Measurements from ENCODE around the gene STEAP3.

STEAP3 gene

GRCh38 chr2:119207447-119207846, 16.2 kb upstream of the STEAP3 start:
- no peaks in the 10 kb centered on the region for H3K36me3 ChIP-seq (ENCODE audit: insufficient read depth, low read length)

GRCh38 chr2:119208791-119209203, 14.8 kb upstream of the STEAP3 start:
- peaks cover 7% of the 10 kb centered on the region; the same call in 1 of the 2 replicates for H3K4me1 ChIP-seq (ENCODE audit: insufficient read depth, low read length)
- no peak overlapping the region for H3K9ac ChIP-seq (ENCODE audit: low read depth, low read length)
- no peaks in the 10 kb centered on the region for H3K36me3 ChIP-seq (ENCODE audit: insufficient read depth, low read length)
- H3K9me3 ChIP-seq (ENCODE audit: control insufficient read depth, insufficient read depth, low read length) = no peaks in the 10 kb centered on the region

More at GRCh38 chr2:119207447-119207846, 16.2 kb upstream of the STEAP3 start:
- H3K4me1 ChIP-seq (ENCODE audit: insufficient read depth, low read length) = peaks cover 7% of the 10 kb centered on the region; the same call in 1 of the 2 replicates
- no peaks in the 10 kb centered on the region for H3K9me3 ChIP-seq (ENCODE audit: control insufficient read depth, insufficient read depth, low read length)
- H3K9ac ChIP-seq (ENCODE audit: low read depth, low read length) = no peak overlapping the region

GRCh38 chr2:119212139-119212800, 11.4 kb upstream of the STEAP3 start:
- peaks cover 13% of the 10 kb centered on the region; the same call in 1 of the 2 replicates for H3K4me1 ChIP-seq (ENCODE audit: insufficient read depth, low read length)
- no peak overlapping the region for H3K9ac ChIP-seq (ENCODE audit: low read depth, low read length)
- no peaks in the 10 kb centered on the region for H3K36me3 ChIP-seq (ENCODE audit: insufficient read depth, low read length)
- H3K9me3 ChIP-seq (ENCODE audit: control insufficient read depth, insufficient read depth, low read length) = no peaks in the 10 kb centered on the region

GRCh38 chr2:119214453-119215037, 9.1 kb upstream of the STEAP3 start:
- no peaks in the 10 kb centered on the region for H3K36me3 ChIP-seq (ENCODE audit: insufficient read depth, low read length)
- H3K4me1 ChIP-seq (ENCODE audit: insufficient read depth, low read length) = peaks cover 21% of the 10 kb centered on the region
- no peaks in the 10 kb centered on the region for H3K9me3 ChIP-seq (ENCODE audit: control insufficient read depth, insufficient read depth, low read length)
- H3K9ac ChIP-seq (ENCODE audit: low read depth, low read length) = no peak overlapping the region

DNA sequence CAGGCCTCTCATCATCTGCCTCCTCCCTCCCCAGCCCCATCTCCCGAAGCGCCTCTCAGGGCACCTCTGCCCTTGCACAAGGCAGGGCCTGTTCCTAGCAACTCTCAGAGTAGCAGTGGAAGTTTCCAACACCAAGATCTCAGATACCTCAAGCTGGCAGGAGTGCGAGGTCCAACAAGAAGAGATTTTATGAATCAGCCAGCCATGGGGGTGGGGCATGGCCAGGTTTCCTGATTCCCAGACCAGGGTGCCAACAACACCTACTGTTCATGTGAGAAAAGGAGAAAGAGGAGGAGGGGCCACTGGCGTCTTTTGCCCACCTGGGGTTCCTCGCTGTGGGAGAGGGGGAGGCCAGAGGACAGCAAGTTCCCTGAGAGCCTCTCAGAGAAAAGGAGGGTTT, 6.6 kb upstream of the STEAP3 start:
- no peak overlapping the region for H3K9ac ChIP-seq (ENCODE audit: low read depth, low read length)

GRCh38 chr2:119218478-119219064, 5.1 kb upstream of the STEAP3 start:
- H3K9ac ChIP-seq (ENCODE audit: low read depth, low read length) = no peak overlapping the region
- no peaks in the 10 kb centered on the region for H3K9me3 ChIP-seq (ENCODE audit: control insufficient read depth, insufficient read depth, low read length)
- H3K36me3 ChIP-seq (ENCODE audit: insufficient read depth, low read length) = no peaks in the 10 kb centered on the region
- peaks cover 35% of the 10 kb centered on the region for H3K4me1 ChIP-seq (ENCODE audit: insufficient read depth, low read length)

More for the DNA sequence above, 6.6 kb upstream of the STEAP3 start:
- Histone ChIP-seq H3K4me1 (ENCODE audit: insufficient read depth, low read length) (peaks cover 30% of the 10 kb centered on the region), H3K36me3 (ENCODE audit: insufficient read depth, low read length) (no peaks in the 10 kb centered on the region), H3K9me3 (ENCODE audit: control insufficient read depth, insufficient read depth, low read length) (no peaks in the 10 kb centered on the region)

DNA sequence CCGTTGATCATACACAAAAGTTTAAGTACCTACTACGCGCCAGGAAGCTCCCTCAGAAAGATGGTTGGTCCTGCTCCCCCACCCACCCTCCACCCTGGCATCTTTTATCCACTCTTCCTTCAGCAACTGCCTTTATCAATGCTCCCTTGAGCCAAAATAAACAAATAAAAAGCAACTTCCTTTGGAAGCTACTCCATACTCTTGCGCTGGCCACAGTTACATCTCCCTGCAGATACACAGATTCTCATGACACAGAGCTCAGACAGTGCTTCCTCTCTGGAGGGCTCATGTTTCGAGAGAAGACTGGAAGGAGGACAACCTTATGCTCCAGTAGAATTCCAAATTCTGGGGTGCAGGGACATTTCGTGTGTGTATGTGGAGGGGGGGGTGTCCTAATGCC, 3.8 kb upstream of the STEAP3 start:
- no peak overlapping the region for H3K9ac ChIP-seq (ENCODE audit: low read depth, low read length)
- peaks cover 29% of the 10 kb centered on the region for H3K4me1 ChIP-seq (ENCODE audit: insufficient read depth, low read length)
- H3K36me3 ChIP-seq (ENCODE audit: insufficient read depth, low read length) = no peaks in the 10 kb centered on the region
- no peaks in the 10 kb centered on the region for H3K9me3 ChIP-seq (ENCODE audit: control insufficient read depth, insufficient read depth, low read length)

DNA sequence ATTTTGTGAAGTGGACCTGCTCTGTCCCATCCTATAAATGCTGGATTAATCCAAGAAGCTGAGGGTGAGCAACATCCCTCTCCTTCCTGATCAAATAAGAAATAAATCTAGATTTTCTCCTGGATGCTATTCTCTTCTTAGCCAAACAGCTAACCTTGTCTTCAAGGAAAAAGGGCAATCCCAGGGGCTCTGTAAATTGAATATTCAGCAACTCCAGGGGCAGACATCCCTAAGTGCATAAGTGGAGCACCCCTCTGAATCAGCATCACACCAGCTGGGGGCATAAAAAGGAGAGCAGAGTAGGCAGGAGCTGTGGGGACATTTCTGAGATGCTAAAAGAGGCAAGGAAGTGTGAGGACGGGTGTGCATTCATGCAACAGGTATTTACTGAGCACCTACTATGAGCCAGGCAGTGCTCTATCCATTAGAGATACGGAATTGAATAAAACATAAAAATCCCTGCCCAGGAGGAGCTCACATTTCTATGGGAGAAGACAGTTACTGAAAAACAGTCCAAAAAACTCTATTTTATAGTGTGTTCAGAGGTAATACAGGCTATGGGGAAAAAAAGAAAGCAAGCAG, 2.8 kb upstream of the STEAP3 start:
- Histone ChIP-seq H3K9ac (ENCODE audit: low read depth, low read length) (no peak overlapping the region), H3K9me3 (ENCODE audit: control insufficient read depth, insufficient read depth, low read length) (no peaks in the 10 kb centered on the region), H3K36me3 (ENCODE audit: insufficient read depth, low read length) (no peaks in the 10 kb centered on the region), H3K4me1 (ENCODE audit: insufficient read depth, low read length) (peaks cover 29% of the 10 kb centered on the region)

GRCh38 chr2:119221609-119222008, 2.0 kb upstream of the STEAP3 start:
- peaks cover 29% of the 10 kb centered on the region for H3K4me1 ChIP-seq (ENCODE audit: insufficient read depth, low read length)
- no peak overlapping the region for H3K9ac ChIP-seq (ENCODE audit: low read depth, low read length)
- H3K36me3 ChIP-seq (ENCODE audit: insufficient read depth, low read length) = no peaks in the 10 kb centered on the region
- H3K9me3 ChIP-seq (ENCODE audit: control insufficient read depth, insufficient read depth, low read length) = no peaks in the 10 kb centered on the region

DNA sequence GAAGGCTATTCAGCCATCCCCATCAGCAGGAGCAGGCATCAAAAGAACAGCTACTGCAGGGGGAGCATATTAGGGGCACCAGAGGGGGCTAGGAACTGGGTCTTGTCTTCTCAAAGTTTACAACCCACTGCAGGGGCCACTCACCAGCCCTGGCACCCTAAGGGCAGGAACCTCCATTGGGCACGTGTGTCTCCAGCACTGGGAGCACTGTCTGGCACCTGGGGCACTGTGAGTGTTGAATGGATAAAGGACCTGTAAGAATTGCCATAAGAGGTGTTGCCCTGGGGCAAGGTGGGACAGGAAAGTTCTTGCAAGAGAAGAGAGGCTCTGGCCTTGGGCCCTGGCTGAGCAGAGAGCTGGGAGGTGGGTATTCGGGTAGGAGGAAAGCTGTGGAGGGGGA, 1.4 kb upstream of the STEAP3 start:
- no peaks in the 10 kb centered on the region for H3K36me3 ChIP-seq (ENCODE audit: insufficient read depth, low read length)
- no peak overlapping the region for H3K9ac ChIP-seq (ENCODE audit: low read depth, low read length)
- H3K4me1 ChIP-seq (ENCODE audit: insufficient read depth, low read length) = peaks cover 29% of the 10 kb centered on the region
- no peaks in the 10 kb centered on the region for H3K9me3 ChIP-seq (ENCODE audit: control insufficient read depth, insufficient read depth, low read length)

DNA sequence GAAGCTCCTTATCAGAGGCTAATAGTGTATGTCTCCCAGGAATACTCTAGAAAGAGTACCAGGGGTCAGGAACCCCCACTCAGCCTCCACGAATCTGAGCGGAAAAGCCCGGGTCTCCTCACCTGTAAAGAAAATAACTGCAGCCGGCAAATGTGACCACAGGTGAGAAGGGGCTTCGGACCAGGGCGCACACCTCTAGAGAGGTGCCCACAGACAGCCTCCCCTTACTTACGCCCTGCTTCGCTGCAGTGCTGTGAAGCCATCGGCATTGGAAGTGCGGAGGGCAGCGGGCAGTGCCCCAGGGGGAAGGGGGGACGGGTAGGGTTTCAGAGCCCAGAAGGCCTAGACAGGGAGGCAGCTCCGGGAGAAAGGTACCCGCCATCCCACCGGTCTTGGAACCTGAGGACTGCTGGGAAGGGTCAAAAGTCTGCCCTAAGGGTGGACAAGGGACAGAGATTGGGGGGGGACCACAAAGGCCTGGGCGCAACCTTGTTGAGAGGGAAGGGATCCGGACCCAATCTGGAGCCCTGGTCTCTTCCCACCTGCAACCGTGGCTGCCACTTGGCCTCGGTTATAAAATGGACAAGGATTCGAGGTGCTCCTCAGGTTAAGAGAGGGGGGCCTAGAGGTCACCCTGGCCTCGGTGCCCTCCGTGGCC, 642 bp upstream of the STEAP3 start:
- Histone ChIP-seq H3K9me3 (ENCODE audit: control insufficient read depth, insufficient read depth, low read length) (no peaks in the 10 kb centered on the region), H3K4me1 (ENCODE audit: insufficient read depth, low read length) (peaks cover 29% of the 10 kb centered on the region), H3K36me3 (ENCODE audit: insufficient read depth, low read length) (no peaks in the 10 kb centered on the region), H3K9ac (ENCODE audit: low read depth, low read length) (peak overlapping the region; percentile 78)

DNA sequence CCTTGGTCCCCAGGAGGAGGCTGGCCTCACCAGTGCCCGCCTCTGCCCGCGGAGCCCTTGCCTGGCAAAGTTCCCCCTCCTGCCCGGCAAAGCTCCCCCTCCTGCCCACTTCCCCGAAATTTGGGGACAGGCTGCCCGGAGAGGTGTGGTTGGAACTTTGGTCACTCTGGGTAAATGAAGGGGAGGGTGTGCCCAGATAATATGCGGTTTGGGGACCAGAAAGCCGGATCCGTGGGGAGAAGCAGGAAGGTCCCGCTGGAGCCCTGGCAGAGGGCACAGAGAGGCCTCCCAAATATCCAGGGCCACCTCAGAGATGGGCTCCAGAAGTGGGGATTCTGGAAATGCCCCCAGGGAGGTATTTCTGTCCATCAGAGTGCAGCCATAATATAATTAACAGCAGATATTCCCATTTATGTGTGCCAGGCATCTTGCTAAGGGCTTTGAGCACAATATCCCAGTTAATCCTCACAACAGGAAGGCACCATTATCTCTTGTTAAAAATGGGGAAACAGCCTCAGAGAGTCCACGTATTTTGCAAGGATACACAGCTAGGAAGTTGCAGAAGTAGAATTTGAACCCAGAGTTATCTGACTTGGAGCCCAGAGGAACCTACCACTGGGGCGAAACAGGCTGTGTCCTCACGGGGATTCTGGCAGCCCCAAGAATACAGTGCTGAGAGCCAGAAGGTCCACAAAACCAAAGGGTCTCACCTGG, 914 bp downstream of the STEAP3 start:
- H3K36me3 ChIP-seq (ENCODE audit: insufficient read depth, low read length) = no peaks in the 10 kb centered on the region
- peak overlapping the region; percentile 78 for H3K9ac ChIP-seq (ENCODE audit: low read depth, low read length)
- H3K9me3 ChIP-seq (ENCODE audit: control insufficient read depth, insufficient read depth, low read length) = no peaks in the 10 kb centered on the region
- H3K4me1 ChIP-seq (ENCODE audit: insufficient read depth, low read length) = peaks cover 14% of the 10 kb centered on the region

DNA sequence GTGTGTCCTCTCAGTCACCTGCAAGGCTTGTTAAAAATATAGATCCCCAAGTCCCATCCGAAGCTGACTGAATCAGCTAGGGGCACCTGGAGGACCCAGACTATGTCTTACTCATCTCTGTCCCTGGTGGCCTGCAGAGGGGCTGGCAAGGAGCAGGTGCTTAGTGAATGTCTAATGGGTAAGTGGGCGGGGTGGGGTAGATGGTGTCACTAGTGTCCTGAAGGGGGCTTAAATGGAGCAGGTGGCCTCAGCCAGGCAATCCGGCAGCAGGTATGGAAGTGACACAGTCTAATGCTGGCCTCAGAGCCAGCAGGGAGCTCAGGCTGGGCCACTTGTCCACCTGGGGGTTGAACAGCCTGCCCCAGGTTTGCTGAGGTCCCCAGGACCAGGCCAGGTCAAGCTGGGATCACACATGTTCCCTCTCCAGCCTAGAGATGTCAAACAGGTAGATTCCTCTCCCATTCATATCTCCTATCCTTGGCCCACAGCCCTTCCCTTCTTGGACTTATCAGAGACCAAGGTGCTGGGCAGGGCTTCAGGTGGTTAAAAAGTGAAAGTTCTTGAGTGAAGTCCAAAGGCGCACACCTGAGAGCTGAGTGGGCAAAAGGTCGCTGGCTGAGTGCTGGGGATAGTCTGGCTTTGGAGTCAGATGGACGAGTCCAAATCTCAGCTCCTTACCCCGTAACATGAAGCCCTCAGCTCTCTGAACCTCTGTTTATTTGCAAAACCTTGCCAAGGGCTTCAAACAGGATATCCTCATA, 1.7 kb downstream of the STEAP3 start:
- Histone ChIP-seq H3K36me3 (ENCODE audit: insufficient read depth, low read length) (no peaks in the 10 kb centered on the region), H3K4me1 (ENCODE audit: insufficient read depth, low read length) (peaks cover 14% of the 10 kb centered on the region), H3K9ac (ENCODE audit: low read depth, low read length) (no peak overlapping the region), H3K9me3 (ENCODE audit: control insufficient read depth, insufficient read depth, low read length) (no peaks in the 10 kb centered on the region)

Measured in ES-I3 (cell line).